ENCODE data around the gene PRKAR1B. TPM values are rescaled to one million over a fixed set of nuclear protein-coding genes. Genes with fewer than 3 reads are reported as not detected.

The PRKAR1B gene
- total and polyA plus RNA-seq, 8 donors = 4.5 to 45.8 (median 11.1) TPM

DNA sequence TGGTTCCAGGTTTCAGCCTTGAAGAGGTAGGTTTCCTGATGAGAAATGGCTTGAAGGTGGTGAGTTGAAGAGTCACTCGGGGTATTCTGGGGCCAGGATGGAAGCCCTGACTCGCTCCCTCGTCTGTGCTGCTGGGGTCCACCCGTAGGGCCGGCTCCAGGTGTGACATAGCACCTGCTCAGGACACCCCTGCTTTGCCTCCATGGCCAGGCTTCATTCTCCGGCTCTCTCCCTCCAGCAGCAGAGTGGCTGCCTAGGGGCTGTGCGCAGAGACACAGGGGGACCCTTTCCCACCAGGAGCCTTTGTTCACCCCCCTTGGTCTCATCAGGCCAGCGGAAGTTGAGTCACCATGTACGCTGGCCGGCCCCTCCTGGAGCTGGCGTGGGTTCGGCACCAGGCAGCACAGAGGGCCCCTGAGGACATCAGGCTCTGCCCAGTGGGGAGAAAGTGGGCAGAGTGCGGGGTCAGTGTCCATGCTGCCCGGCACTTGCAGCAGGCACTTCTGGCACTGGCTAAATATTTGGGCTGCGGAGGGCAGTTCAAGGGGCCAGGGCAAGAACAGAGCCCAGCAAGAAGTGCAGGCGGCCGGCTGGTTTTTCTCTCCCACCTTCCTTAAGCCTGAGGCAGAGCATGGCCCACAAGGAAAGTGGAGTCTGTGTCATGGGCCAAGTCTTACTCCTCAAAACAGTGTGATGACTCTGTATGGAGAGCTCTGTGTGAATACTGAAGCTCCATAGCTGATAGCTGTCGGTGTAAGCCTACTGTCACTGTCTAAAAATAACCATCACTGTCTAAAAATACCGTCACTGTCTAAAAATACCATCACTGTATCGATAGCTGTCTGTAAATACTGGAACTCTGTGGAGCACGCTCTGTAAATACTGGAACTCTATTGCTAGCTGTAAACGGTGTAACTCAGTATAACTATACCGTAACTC, 3.7 kb upstream of the PRKAR1B start:
- DNase-seq = no peak
- TF ChIP-seq, protein P1, sequence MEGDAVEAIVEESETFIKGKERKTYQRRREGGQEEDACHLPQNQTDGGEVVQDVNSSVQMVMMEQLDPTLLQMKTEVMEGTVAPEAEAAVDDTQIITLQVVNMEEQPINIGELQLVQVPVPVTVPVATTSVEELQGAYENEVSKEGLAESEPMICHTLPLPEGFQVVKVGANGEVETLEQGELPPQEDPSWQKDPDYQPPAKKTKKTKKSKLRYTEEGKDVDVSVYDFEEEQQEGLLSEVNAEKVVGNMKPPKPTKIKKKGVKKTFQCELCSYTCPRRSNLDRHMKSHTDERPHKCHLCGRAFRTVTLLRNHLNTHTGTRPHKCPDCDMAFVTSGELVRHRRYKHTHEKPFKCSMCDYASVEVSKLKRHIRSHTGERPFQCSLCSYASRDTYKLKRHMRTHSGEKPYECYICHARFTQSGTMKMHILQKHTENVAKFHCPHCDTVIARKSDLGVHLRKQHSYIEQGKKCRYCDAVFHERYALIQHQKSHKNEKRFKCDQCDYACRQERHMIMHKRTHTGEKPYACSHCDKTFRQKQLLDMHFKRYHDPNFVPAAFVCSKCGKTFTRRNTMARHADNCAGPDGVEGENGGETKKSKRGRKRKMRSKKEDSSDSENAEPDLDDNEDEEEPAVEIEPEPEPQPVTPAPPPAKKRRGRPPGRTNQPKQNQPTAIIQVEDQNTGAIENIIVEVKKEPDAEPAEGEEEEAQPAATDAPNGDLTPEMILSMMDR (IDR thresholded peaks at IDR 0.05) = no peak
- no peak for TF ChIP-seq POLR2A (IDR thresholded peaks at IDR 0.05)
- no peak for TF ChIP-seq POLR2AphosphoS5 (IDR thresholded peaks at IDR 0.05)
- no peak for TF ChIP-seq EP300 (IDR thresholded peaks at IDR 0.05)
- intact Hi-C loops (cut with DNase I; ENCODE audit: low total_unique reads) = no loop called here
- Histone ChIP-seq H3K9me3 (peaks cover 0 to 12% (median 5%) of the 10 kb centered on the region in 4 donors), H3K27ac (no peak overlapping the region), H3K36me3 (peaks cover 7 to 64% (median 44%) of the 10 kb centered on the region in 4 donors), H3K4me3 (no peak overlapping the region), H3K4me1 (peaks cover 21 to 49% (median 35%) of the 10 kb centered on the region in 4 donors), H3K27me3 (no peaks in the 10 kb centered on the region)
- 73 to 88% (median 86%) methylated on average over 7 to 23 of the region's 23 CpGs for WGBS, 5 donors

DNA sequence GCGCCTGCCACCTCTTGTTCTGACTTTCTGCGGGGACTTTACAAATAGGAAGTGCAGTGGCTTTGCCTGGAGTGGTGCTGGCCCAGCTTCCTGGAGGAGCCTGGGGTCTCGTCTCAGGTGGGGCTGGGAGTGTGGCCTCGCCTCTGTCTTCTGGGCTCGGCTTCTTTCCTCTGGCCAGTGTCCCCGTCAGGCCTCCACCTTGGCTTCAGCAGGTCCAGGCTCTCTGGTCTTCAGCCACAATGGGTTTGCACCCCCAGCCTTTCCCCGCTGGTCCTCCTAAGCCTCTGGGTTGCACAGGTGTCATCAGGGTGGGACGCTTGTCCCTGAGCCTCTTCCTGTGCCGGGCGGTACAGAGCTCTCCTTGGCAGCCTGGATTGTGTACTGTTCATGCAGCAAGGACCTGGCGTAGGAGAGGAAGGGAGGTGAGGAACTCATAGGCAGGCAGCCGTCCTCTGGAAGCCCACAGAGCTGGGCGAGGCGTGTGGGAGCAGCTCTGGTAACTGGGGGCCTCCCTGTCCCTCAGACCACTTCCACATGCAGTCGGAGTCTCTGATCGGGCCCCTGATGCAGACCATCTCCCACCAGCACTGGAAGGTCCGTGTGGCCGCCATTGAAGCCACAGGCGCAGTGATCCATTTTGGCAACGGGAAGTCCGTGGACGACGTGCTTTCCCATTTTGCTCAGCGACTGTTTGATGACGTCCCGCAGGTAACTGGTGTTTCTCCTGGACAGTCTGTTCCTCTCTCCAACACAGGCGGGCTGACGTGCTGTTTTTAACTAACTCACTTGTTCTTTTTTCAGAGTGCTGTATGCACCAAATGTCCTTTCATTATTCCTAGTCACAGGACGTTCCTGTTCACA, 2.3 kb upstream of the PRKAR1B start:
- DNase-seq = no peak
- H3K27ac ChIP-seq = no peak overlapping the region
- intact Hi-C loops (cut with DNase I; ENCODE audit: low total_unique reads) = no loop called here

DNA sequence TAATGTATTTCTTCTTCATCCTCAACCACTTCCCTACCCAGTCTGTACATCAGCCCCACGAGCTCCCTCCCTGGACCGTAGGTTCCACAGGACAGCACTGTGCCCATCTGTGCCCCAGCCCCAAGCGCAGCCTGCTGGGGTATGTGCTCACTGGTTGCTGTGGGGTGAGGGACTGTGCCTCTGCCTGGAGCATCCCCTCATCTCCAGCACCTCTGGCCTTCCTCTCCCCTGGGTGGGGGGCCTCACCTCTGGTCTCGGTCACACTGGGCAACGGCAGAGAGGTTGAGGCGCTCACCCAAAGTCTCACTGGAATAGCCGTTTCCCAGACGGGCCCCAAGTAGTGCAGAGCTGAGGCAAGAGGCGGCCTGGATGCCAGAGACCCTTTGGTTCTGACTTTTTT, 1.5 kb upstream of the PRKAR1B start:
- TF ChIP-seq POLR2A (IDR thresholded peaks at IDR 0.05) (no peak), EP300 (IDR thresholded peaks at IDR 0.05) (no peak), POLR2AphosphoS5 (IDR thresholded peaks at IDR 0.05) (no peak)
- TF ChIP-seq, protein P1 (IDR thresholded peaks at IDR 0.05) = no peak
- H3K4me3 ChIP-seq = no peak overlapping the region
- H3K4me1 ChIP-seq = peaks cover 21 to 57% (median 44%) of the 10 kb centered on the region in 4 donors
- no peaks in the 10 kb centered on the region for H3K27me3 ChIP-seq
- peaks cover 7 to 46% (median 34%) of the 10 kb centered on the region in 4 donors for H3K36me3 ChIP-seq
- H3K27ac ChIP-seq = peak overlapping the region in 1 of 5 donors; percentile 84
- intact Hi-C loops (cut with DNase I; ENCODE audit: low total_unique reads) = no loop called here
- no peak for DNase-seq
- WGBS, 5 donors = 87 to 93% (median 90%) methylated on average over 9 of the region's 9 CpGs
- H3K9me3 ChIP-seq = no peaks in the 10 kb centered on the region

More for the DNA sequence above, 2.3 kb upstream of the PRKAR1B start:
- no peak overlapping the region for H3K4me3 ChIP-seq
- H3K36me3 ChIP-seq = peaks cover 7 to 54% (median 39%) of the 10 kb centered on the region in 4 donors
- TF ChIP-seq POLR2A (IDR thresholded peaks at IDR 0.05) (no peak), POLR2AphosphoS5 (IDR thresholded peaks at IDR 0.05) (no peak), EP300 (IDR thresholded peaks at IDR 0.05) (no peak)
- TF ChIP-seq, protein P1 (IDR thresholded peaks at IDR 0.05) = no peak
- 88 to 93% (median 91%) methylated on average over 19 to 29 of the region's 29 CpGs for WGBS, 5 donors
- peaks cover 21 to 57% (median 44%) of the 10 kb centered on the region in 4 donors for H3K4me1 ChIP-seq
- H3K9me3 ChIP-seq = peaks cover 0 to 5% (median 2%) of the 10 kb centered on the region in 4 donors
- H3K27me3 ChIP-seq = no peaks in the 10 kb centered on the region

All from stomach (tissue), 9 donors.